GM23338 (cell line): ENCODE results near the gene XIRP2. TPM values are rescaled to one million over a fixed set of nuclear protein-coding genes. Genes with fewer than 3 reads are reported as not detected.

Experiments
- ATAC-seq: fragments of 200-7000 bp; cut with Tn5 transposase; 3 replicates; pipeline ENCODE4 v1.9.1; 2020
- DNase-seq: peaks from one replicate; pipeline ENCODE4 v3.0.0-alpha.2; 2015; ENCODE audit warnings: low spot score
- H2AFZ ChIP-seq: fragments of 200-600 bp; sonication (generic); 2 replicates; pipeline ENCODE4 v1.8.0; 2016; ENCODE audit warnings: antibody characterized with exemption, mild to moderate bottlenecking, moderate library complexity
- H3F3A ChIP-seq: fragments of 200-600 bp; sonication (generic); replicated peaks from 2 replicates; pipeline ENCODE4 v1.8.0; 2017; ENCODE audit warnings: antibody characterized with exemption, mixed run types, low read depth
- H3K27ac ChIP-seq: fragments of 200-600 bp; sonication (generic); 2 replicates; pipeline ENCODE4 v1.6.1; 2016; ENCODE audit warnings: low read depth
- H3K27me3 ChIP-seq: fragments of 200-600 bp; sonication (generic); 2 replicates; pipeline ENCODE4 v1.8.0; 2016; ENCODE audit warnings: mild to moderate bottlenecking, mixed run types, moderate library complexity; ENCODE audit not compliant: insufficient read depth
- H3K36me3 ChIP-seq: fragments of 200-600 bp; sonication (generic); 2 replicates; pipeline ENCODE4 v1.8.0; 2016; ENCODE audit warnings: mild to moderate bottlenecking; ENCODE audit not compliant: insufficient read depth
- H3K4me1 ChIP-seq: fragments of 200-600 bp; sonication (generic); 2 replicates; pipeline ENCODE4 v1.8.0; 2016; ENCODE audit warnings: mild to moderate bottlenecking, moderate library complexity; ENCODE audit not compliant: insufficient read depth
- H3K4me2 ChIP-seq: fragments of 200-600 bp; sonication (generic); 2 replicates; pipeline ENCODE4 v1.7.1; 2017; ENCODE audit warnings: mixed run types
- H3K4me3 ChIP-seq: fragments of 200-600 bp; sonication (generic); 2 replicates; pipeline ENCODE4 v1.6.1; 2016; ENCODE audit warnings: mixed run types
- H3K79me2 ChIP-seq: fragments of 200-600 bp; sonication (generic); replicated peaks from 2 replicates; pipeline ENCODE4 v1.8.0; 2017; ENCODE audit warnings: mild to moderate bottlenecking; ENCODE audit not compliant: insufficient read depth
- H3K9me2 ChIP-seq: fragments of 200-600 bp; sonication (generic); 2 replicates; pipeline ENCODE4 v1.8.0; 2017; ENCODE audit not compliant: insufficient read depth
- H4K20me1 ChIP-seq: fragments of 200-600 bp; sonication (generic); replicated peaks from 2 replicates; pipeline ENCODE4 v1.8.0; 2017; ENCODE audit warnings: mild to moderate bottlenecking; ENCODE audit not compliant: insufficient read depth
- H3K27ac Mint-ChIP-seq: 2 replicates; pipeline ENCODE4 v1.8.0; 2020; ENCODE audit warnings: inconsistent platforms, mild to moderate bottlenecking, moderate library complexity, mixed read lengths
- H3K27me3 Mint-ChIP-seq: 3 replicates; pipeline ENCODE4 v1.8.0; 2022; ENCODE audit warnings: low read depth, mild to moderate bottlenecking, moderate library complexity, mixed read lengths, inconsistent platforms; ENCODE audit not compliant: insufficient read depth, poor library complexity
- H3K36me3 Mint-ChIP-seq: 3 replicates; pipeline ENCODE4 v1.8.0; 2021; ENCODE audit warnings: low read depth, mild to moderate bottlenecking, inconsistent platforms, moderate library complexity, mixed read lengths
- H3K4me1 Mint-ChIP-seq: 3 replicates; pipeline ENCODE4 v1.8.0; 2020; ENCODE audit warnings: mild to moderate bottlenecking, inconsistent platforms, mixed read lengths
- H3K4me3 Mint-ChIP-seq: 3 replicates; pipeline ENCODE4 v1.8.0; 2021; ENCODE audit warnings: moderate library complexity, mild to moderate bottlenecking, inconsistent platforms, mixed read lengths
- H3K9me3 Mint-ChIP-seq: 3 replicates; pipeline ENCODE4 v1.8.0; 2020; ENCODE audit warnings: moderate library complexity, mild to moderate bottlenecking, inconsistent platforms, mixed read lengths
- CREB1 ChIP-seq: fragments of 250-450 bp; sonication (Bioruptor Pico); IDR thresholded peaks from 2 replicates; pipeline ENCODE4 v1.5.0; 2020; ENCODE audit warnings: low read depth, mild to moderate bottlenecking, moderate library complexity
- EZH2 ChIP-seq: fragments of 200-600 bp; sonication (generic); IDR thresholded peaks from one replicate; pipeline ENCODE4 v1.8.0; 2017; ENCODE audit warnings: antibody characterized with exemption, mild to moderate bottlenecking, low read depth; ENCODE audit not compliant: unreplicated experiment
- EZH2phosphoT487 ChIP-seq: fragments of 200-600 bp; sonication (generic); IDR thresholded peaks from one replicate; pipeline ENCODE4 v1.8.1; 2018; ENCODE audit warnings: antibody characterized with exemption; ENCODE audit not compliant: unreplicated experiment
- JUNB ChIP-seq: IDR thresholded peaks from one replicate; pipeline ENCODE4 v1.6.1; 2016; ENCODE audit warnings: antibody characterized with exemption; ENCODE audit not compliant: unreplicated experiment
- NANOG ChIP-seq: IDR thresholded peaks from 2 replicates; pipeline ENCODE4 v1.6.1; 2016; ENCODE audit warnings: antibody characterized with exemption, borderline replicate concordance
- STAT1 ChIP-seq: IDR thresholded peaks from one replicate; pipeline ENCODE4 v1.6.1; 2016; ENCODE audit warnings: antibody characterized with exemption; ENCODE audit not compliant: unreplicated experiment
- ZNF114 ChIP-seq: fragments of 250-450 bp; sonication (Bioruptor Pico); IDR thresholded peaks from 2 replicates; pipeline ENCODE4 v1.5.0; 2020; ENCODE audit warnings: mild to moderate bottlenecking, moderate library complexity
- ZNF331 ChIP-seq: fragments of 250-450 bp; sonication (Bioruptor Pico); IDR thresholded peaks from 2 replicates; pipeline ENCODE4 v1.5.0; 2020; ENCODE audit warnings: low read depth, mild to moderate bottlenecking, moderate library complexity
- ZNF462 ChIP-seq: fragments of 250-450 bp; sonication (Bioruptor Pico); IDR thresholded peaks from 2 replicates; pipeline ENCODE4 v1.5.0; 2020; ENCODE audit warnings: mild to moderate bottlenecking, moderate library complexity
- polyA plus RNA-seq: library from polyadenylated mRNA; unstranded; fragments of >200 nt; fragmentation: Nextera tagmentation; extraction: Ambion mirVana; gene quantifications from 2 replicates; pipeline ENCODE4 v1.2.1, GENCODE V29; 2016
- total RNA-seq: library from RNA; depleted of rRNA; stranded (reverse); fragments of >200 nt; shearing (Covaris generic); gene quantifications from 2 replicates; pipeline ENCODE4 v1.2.3, GENCODE V29; 2014
- TF ChIP-seq, protein P1 (sequence below): IDR thresholded peaks from 2 replicates; pipeline ENCODE4 v1.6.1; 2016; ENCODE audit warnings: antibody characterized with exemption
- TF ChIP-seq, protein P2 (sequence below), 2 experiments: fragments of 200-600 bp in 1 of 2; sonication (generic) in 1 of 2; conservative IDR thresholded peaks; 2 replicates each; pipeline versions ENCODE4 v1.5.1 to v1.6.1; 2016 to 2017; ENCODE audit warnings: antibody characterized with exemption in 2 of 2, low read depth in 2 of 2, mild to moderate bottlenecking in 2 of 2, moderate library complexity in 1 of 2

The XIRP2 gene
- total and polyA plus RNA-seq, 2 experiments from 2014 or later, result 0.17 to 0.31 TPM

GRCh38 chr2:167151894-167152293 is 263.6 kb downstream of the XIRP2 start:
- ATAC-seq, result no peak
- Mint-ChIP-seq H3K4me1 (no peaks in the 10 kb centered on the region), H3K27ac (no peak overlapping the region), H3K4me3 (no peak overlapping the region), H3K27me3 (no peaks in the 10 kb centered on the region), H3K9me3 (no peaks in the 10 kb centered on the region), H3K36me3 (no peaks in the 10 kb centered on the region)
- Histone ChIP-seq H3K9me2 (no peaks in the 10 kb centered on the region), H3K4me3 (no peak overlapping the region), H3K27ac (no peak overlapping the region), H3K36me3 (no peaks in the 10 kb centered on the region), H3K79me2 (no peaks in the 10 kb centered on the region), H3K27me3 (no peaks in the 10 kb centered on the region), H3F3A (no peaks in the 10 kb centered on the region), H2AFZ (0 out of 2 replicates have a peak overlapping the region, but pooled peaks have one; percentile 1), H3K4me1 (no peaks in the 10 kb centered on the region), H3K4me2 (no peak overlapping the region), H4K20me1 (no peaks in the 10 kb centered on the region)
- DNase-seq, result no peak
- TF ChIP-seq EZH2phosphoT487 (no peak), EZH2 (no peak), CREB1 (no peak), STAT1 (no peak), ZNF331 (CRISPR knock-in tag) (no peak), JUNB (no peak)
- TF ChIP-seq, protein P1, sequence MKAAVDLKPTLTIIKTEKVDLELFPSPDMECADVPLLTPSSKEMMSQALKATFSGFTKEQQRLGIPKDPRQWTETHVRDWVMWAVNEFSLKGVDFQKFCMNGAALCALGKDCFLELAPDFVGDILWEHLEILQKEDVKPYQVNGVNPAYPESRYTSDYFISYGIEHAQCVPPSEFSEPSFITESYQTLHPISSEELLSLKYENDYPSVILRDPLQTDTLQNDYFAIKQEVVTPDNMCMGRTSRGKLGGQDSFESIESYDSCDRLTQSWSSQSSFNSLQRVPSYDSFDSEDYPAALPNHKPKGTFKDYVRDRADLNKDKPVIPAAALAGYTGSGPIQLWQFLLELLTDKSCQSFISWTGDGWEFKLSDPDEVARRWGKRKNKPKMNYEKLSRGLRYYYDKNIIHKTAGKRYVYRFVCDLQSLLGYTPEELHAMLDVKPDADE, result no peak
- TF ChIP-seq, protein P2, sequence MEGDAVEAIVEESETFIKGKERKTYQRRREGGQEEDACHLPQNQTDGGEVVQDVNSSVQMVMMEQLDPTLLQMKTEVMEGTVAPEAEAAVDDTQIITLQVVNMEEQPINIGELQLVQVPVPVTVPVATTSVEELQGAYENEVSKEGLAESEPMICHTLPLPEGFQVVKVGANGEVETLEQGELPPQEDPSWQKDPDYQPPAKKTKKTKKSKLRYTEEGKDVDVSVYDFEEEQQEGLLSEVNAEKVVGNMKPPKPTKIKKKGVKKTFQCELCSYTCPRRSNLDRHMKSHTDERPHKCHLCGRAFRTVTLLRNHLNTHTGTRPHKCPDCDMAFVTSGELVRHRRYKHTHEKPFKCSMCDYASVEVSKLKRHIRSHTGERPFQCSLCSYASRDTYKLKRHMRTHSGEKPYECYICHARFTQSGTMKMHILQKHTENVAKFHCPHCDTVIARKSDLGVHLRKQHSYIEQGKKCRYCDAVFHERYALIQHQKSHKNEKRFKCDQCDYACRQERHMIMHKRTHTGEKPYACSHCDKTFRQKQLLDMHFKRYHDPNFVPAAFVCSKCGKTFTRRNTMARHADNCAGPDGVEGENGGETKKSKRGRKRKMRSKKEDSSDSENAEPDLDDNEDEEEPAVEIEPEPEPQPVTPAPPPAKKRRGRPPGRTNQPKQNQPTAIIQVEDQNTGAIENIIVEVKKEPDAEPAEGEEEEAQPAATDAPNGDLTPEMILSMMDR (conservative IDR thresholded peaks at IDR 0.05; ENCODE audit: low read depth in 2 of 2), result no peak

GRCh38 chr2:167157523-167157922 is 269.2 kb downstream of the XIRP2 start:
- H3K36me3 ChIP-seq, result no peaks in the 10 kb centered on the region
- no peak for ATAC-seq
- H3K4me1 Mint-ChIP-seq, result no peaks in the 10 kb centered on the region
- TF ChIP-seq ZNF462 (CRISPR knock-in tag), result no peak
- TF ChIP-seq, protein P2 (conservative IDR thresholded peaks at IDR 0.05; ENCODE audit: low read depth in 2 of 2), result no peak
- TF ChIP-seq NANOG, result no peak
- TF ChIP-seq ZNF114 (CRISPR knock-in tag), result no peak
- TF ChIP-seq CREB1, result no peak
- no peak for TF ChIP-seq EZH2
- TF ChIP-seq JUNB, result no peak
- TF ChIP-seq EZH2phosphoT487, result no peak

More at GRCh38 chr2:167157523-167157922, 269.2 kb downstream of the XIRP2 start:
- Histone ChIP-seq H2AFZ (no peak overlapping the region), H3F3A (no peaks in the 10 kb centered on the region), H3K27ac (no peak overlapping the region), H3K79me2 (no peaks in the 10 kb centered on the region), H4K20me1 (no peaks in the 10 kb centered on the region), H3K4me3 (no peak overlapping the region), H3K4me2 (no peak overlapping the region), H3K27me3 (no peaks in the 10 kb centered on the region), H3K4me1 (no peaks in the 10 kb centered on the region), H3K9me2 (no peaks in the 10 kb centered on the region)
- Mint-ChIP-seq H3K4me3 (no peak overlapping the region), H3K27me3 (peaks cover 1% of the 10 kb centered on the region), H3K9me3 (peaks cover 24% of the 10 kb centered on the region), H3K36me3 (peaks cover 23% of the 10 kb centered on the region), H3K27ac (no peak overlapping the region)
- no peak for DNase-seq
